Liver (tissue), 9 donors: Measurements from ENCODE around the gene RGCC. TPM values are rescaled to one million over a fixed set of nuclear protein-coding genes. Genes with fewer than 3 reads are reported as not detected.
"Not testable (repeated sequence)": the region's sequence is repeated elsewhere in the genome, so short reads cannot be mapped to it uniquely, and the experiment has no call there.

ENCODE experiments used
- DNase-seq: peaks from one replicate; pipeline ENCODE4 v3.0.0-alpha.2; 2017; ENCODE audit warnings: low spot score
- H3K27ac ChIP-seq, 2 donors: one replicate each; pipeline ENCODE4 v1.7.0; 2013; ENCODE audit warnings: inconsistent platforms in 2 of 2, low read length in 2 of 2, control low read depth in 1 of 2, low read depth in 1 of 2, mild to moderate bottlenecking in 1 of 2
- H3K27me3 ChIP-seq, 4 donors: one replicate each; pipeline versions ENCODE4 v1.6.1 to v1.7.0; 2013; ENCODE audit warnings: low read length in 3 of 4, inconsistent platforms in 1 of 4, mild to moderate bottlenecking in 1 of 4, moderate library complexity in 1 of 4; ENCODE audit not compliant: control insufficient read depth in 4 of 4, insufficient read depth in 4 of 4
- H3K36me3 ChIP-seq, 4 donors: one replicate each; pipeline versions ENCODE4 v1.6.1 to v1.7.0; 2013; ENCODE audit warnings: low read length in 3 of 4, mild to moderate bottlenecking in 3 of 4, low read depth in 1 of 4, moderate library complexity in 1 of 4; ENCODE audit not compliant: control insufficient read depth in 4 of 4, insufficient read depth in 3 of 4
- H3K4me1 ChIP-seq, 4 donors: one replicate each; pipeline versions ENCODE4 v1.6.1 to v1.7.0; 2013; ENCODE audit warnings: low read length in 3 of 4, mild to moderate bottlenecking in 3 of 4, moderate library complexity in 1 of 4; ENCODE audit not compliant: control insufficient read depth in 4 of 4, insufficient read depth in 4 of 4
- H3K4me3 ChIP-seq, 3 donors: one replicate each; pipeline versions ENCODE4 v1.6.1 to v1.7.0; 2013; ENCODE audit warnings: low read length in 3 of 3, control low read depth in 1 of 3, low read depth in 1 of 3, mild to moderate bottlenecking in 1 of 3
- H3K9ac ChIP-seq, 2 donors: one replicate each; pipeline ENCODE4 v1.7.0; 2013; ENCODE audit warnings: low read length in 2 of 2, mild to moderate bottlenecking in 2 of 2, moderate library complexity in 2 of 2, control low read depth in 1 of 2, low read depth in 1 of 2
- H3K9me3 ChIP-seq, 4 donors: one replicate each; pipeline versions ENCODE4 v1.6.1 to v1.7.0; 2013; ENCODE audit warnings: low read length in 3 of 4; ENCODE audit not compliant: control insufficient read depth in 4 of 4
- EGR1 ChIP-seq, 2 donors: IDR thresholded peaks; 2 replicates each; pipeline ENCODE4 v1.6.1; 2016 to 2018; ENCODE audit warnings: antibody characterized with exemption in 2 of 2, low read depth in 2 of 2
- FOXA1 ChIP-seq: IDR thresholded peaks from 2 replicates; pipeline ENCODE4 v1.6.1; 2016; ENCODE audit warnings: antibody characterized with exemption
- FOXA2 ChIP-seq: IDR thresholded peaks from 2 replicates; pipeline ENCODE4 v1.6.1; 2016; ENCODE audit warnings: antibody characterized with exemption
- GABPA ChIP-seq, 2 donors: IDR thresholded peaks in 1 of 2; conservative IDR thresholded peaks in 1 of 2; 2 replicates each; pipeline ENCODE4 v1.6.1; 2016; ENCODE audit warnings: antibody characterized with exemption in 2 of 2, mild to moderate bottlenecking in 1 of 2, moderate library complexity in 1 of 2
- HNF4A ChIP-seq, 2 donors: conservative IDR thresholded peaks; 2 replicates each; pipeline ENCODE4 v1.6.1; 2016; ENCODE audit warnings: antibody characterized with exemption in 2 of 2, mild to moderate bottlenecking in 2 of 2
- REST ChIP-seq: IDR thresholded peaks from 2 replicates; pipeline ENCODE4 v1.6.1; 2016; ENCODE audit warnings: antibody characterized with exemption, mild to moderate bottlenecking
- RXRA ChIP-seq, 2 donors: IDR thresholded peaks; 2 replicates each; pipeline ENCODE4 v1.6.1; 2017 to 2018; ENCODE audit warnings: antibody characterized with exemption in 2 of 2, mild to moderate bottlenecking in 1 of 2
- SP1 ChIP-seq: IDR thresholded peaks from 2 replicates; pipeline ENCODE4 v1.6.1; 2018; ENCODE audit warnings: antibody characterized with exemption, mild to moderate bottlenecking
- TAF1 ChIP-seq: conservative IDR thresholded peaks from 2 replicates; pipeline ENCODE4 v1.6.1; 2016; ENCODE audit warnings: antibody characterized with exemption, mild to moderate bottlenecking
- YY1 ChIP-seq: IDR thresholded peaks from 2 replicates; pipeline ENCODE4 v1.6.1; 2016; ENCODE audit warnings: antibody characterized with exemption, mild to moderate bottlenecking
- ZBTB33 ChIP-seq: IDR thresholded peaks from 2 replicates; pipeline ENCODE4 v1.6.1; 2016; ENCODE audit warnings: antibody characterized with exemption
- WGBS: extraction: QIAGEN DNeasy Blood & Tissue Kit; methylation state at CpG from one replicate; pipeline ENCODE4 v1.1.7; 2013; 5-methylcytosine and 5-hydroxymethylcytosine counted together
- polyA plus RNA-seq, 2 donors: library from polyadenylated mRNA; stranded (reverse) in 1 of 2; unstranded in 1 of 2; fragments of 200-250 nt in 1 of 2; fragments of >200 nt in 1 of 2; fragmentation: Nextera tagmentation in 1 of 2; extraction: Ambion mirVana in 1 of 2; gene quantifications; one replicate each; pipeline versions ENCODE4 v1.2.1 to v1.2.3, GENCODE V29; 2013 to 2015
- total RNA-seq, 2 donors: library from RNA; depleted of rRNA; stranded (reverse); fragments of >200 nt; gene quantifications; one replicate each; pipeline ENCODE4 v1.2.3, GENCODE V29; 2014
- TF ChIP-seq, protein P1 (sequence below): IDR thresholded peaks from 2 replicates; pipeline ENCODE4 v1.6.1; 2016; ENCODE audit warnings: antibody characterized with exemption
- donor health status: healthy.
- donor health status: healthy.
- donor health status: healthy.
- donor health status: healthy.
- donor health status: healthy.

RGCC gene
- total and polyA plus RNA-seq, 4 donors = 0.59 to 96.7 (median 1.3) TPM

- H3K9ac ChIP-seq = no peak overlapping the region
- no peak for DNase-seq
- no peaks in the 10 kb centered on the region for H3K4me1 ChIP-seq
- no peak overlapping the region for H3K27ac ChIP-seq
- H3K4me3 ChIP-seq = no peak overlapping the region
- no peaks in the 10 kb centered on the region for H3K36me3 ChIP-seq
- TF ChIP-seq TAF1 = no peak
- TF ChIP-seq FOXA1 = no peak
- H3K9me3 ChIP-seq = peaks cover 0 to 4% (median 2%) of the 10 kb centered on the region in 4 donors
- WGBS = 87% methylated on average over 3 of the region's 3 CpGs
- no peaks in the 10 kb centered on the region for H3K27me3 ChIP-seq
These were observed 46.0 kb downstream of the RGCC start for GRCh38 chr13:41503356-41503755.

GRCh38 chr13:41504657-41505056 is 47.3 kb downstream of the RGCC start:
- not testable (repeated sequence) for H3K9ac ChIP-seq, H3K4me3 ChIP-seq, DNase-seq, H3K4me1 ChIP-seq, H3K27me3 ChIP-seq, H3K9me3 ChIP-seq, H3K27ac ChIP-seq, H3K36me3 ChIP-seq

- Histone ChIP-seq H3K4me3 (no peak overlapping the region), H3K9me3 (peaks cover 0 to 4% (median 2%) of the 10 kb centered on the region in 4 donors), H3K27ac (no peak overlapping the region), H3K4me1 (no peaks in the 10 kb centered on the region), H3K27me3 (no peaks in the 10 kb centered on the region), H3K9ac (no peak overlapping the region), H3K36me3 (no peaks in the 10 kb centered on the region)
- TF ChIP-seq FOXA2 = no peak
- no peak for TF ChIP-seq HNF4A (conservative IDR thresholded peaks at IDR 0.05)
- TF ChIP-seq FOXA1 = no peak
- 89% methylated on average over 2 of the region's 2 CpGs for WGBS
- DNase-seq = no peak
These were observed 48.0 kb downstream of the RGCC start for GRCh38 chr13:41505209-41505835.

DNA sequence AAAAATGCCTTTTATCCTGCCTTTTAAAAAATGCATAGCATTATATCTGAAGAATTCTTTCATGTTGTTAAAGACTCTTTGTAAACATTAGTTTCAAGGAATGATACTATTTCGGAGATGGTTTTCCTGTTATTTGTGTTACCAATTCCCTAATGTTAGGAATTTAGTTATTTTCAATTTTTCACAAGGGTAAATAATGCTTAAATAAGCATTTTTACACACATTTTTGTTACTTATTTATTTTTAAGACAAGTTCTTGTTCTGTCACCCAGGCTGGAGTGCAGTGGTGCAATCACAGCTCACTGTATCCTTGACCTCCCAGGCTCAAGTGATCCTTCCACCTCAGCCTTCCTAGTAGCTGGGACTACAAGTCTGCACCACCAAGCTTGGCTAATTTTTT is 49.0 kb downstream of the RGCC start:
- Histone ChIP-seq H3K27ac (no peak overlapping the region), H3K36me3 (no peaks in the 10 kb centered on the region), H3K4me1 (no peaks in the 10 kb centered on the region), H3K4me3 (no peak overlapping the region), H3K9me3 (peaks cover 0 to 4% (median 2%) of the 10 kb centered on the region in 4 donors), H3K27me3 (no peaks in the 10 kb centered on the region), H3K9ac (no peak overlapping the region)
- TF ChIP-seq FOXA2 (no peak), REST (no peak), RXRA (IDR thresholded peaks at IDR 0.05) (no peak), HNF4A (conservative IDR thresholded peaks at IDR 0.05) (no peak), GABPA (IDR thresholded peaks at IDR 0.05 in 1 of 2, conservative IDR thresholded peaks at IDR 0.05 in 1 of 2) (no peak), EGR1 (IDR thresholded peaks at IDR 0.05; ENCODE audit: low read depth in 2 of 2) (no peak), YY1 (no peak), SP1 (no peak), TAF1 (no peak), ZBTB33 (no peak)
- TF ChIP-seq, protein P1, sequence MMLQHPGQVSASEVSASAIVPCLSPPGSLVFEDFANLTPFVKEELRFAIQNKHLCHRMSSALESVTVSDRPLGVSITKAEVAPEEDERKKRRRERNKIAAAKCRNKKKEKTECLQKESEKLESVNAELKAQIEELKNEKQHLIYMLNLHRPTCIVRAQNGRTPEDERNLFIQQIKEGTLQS = no peak
- DNase-seq = no peak
- WGBS = 95% methylated on average over 1 of the region's 1 CpG
